ENCODE measurements around the gene PATJ. TPM values are rescaled to one million over a fixed set of nuclear protein-coding genes. Genes with fewer than 3 reads are reported as not detected.

Gene PATJ
- total RNA-seq, 1 experiment from 2014 or later = 48.8 TPM

GRCh38 chr1:61995641-61996040 is 253.4 kb downstream of the PATJ start:
- no peaks in the 10 kb centered on the region for H3K9me3 ChIP-seq (ENCODE audit: control insufficient read depth in 1 of 2, insufficient read depth in 1 of 2, low read depth in 1 of 2, low read length in 2 of 2)
- H3K4me3 ChIP-seq (replicated peaks in 1 of 2; ENCODE audit: low read depth in 1 of 2, low read length in 2 of 2) = no peak overlapping the region
- H3K9me2 ChIP-seq (ENCODE audit: insufficient read depth) = no peaks in the 10 kb centered on the region
- no peaks in the 10 kb centered on the region for H3K27me3 ChIP-seq (ENCODE audit: insufficient read depth, low read length)
- no peak for TF ChIP-seq ZBTB33 (IDR thresholded peaks at IDR 0.05; ENCODE audit: extremely low read depth, insufficient replicate concordance, low read length)
- no peak for TF ChIP-seq CTCF (IDR thresholded peaks at IDR 0.05 in 2 of 3, conservative IDR thresholded peaks at IDR 0.05 in 1 of 3; ENCODE audit: borderline replicate concordance in 1 of 3, insufficient read depth in 1 of 3, low read depth in 2 of 3, low read length in 2 of 3)
- no peak for TF ChIP-seq ELF1 (IDR thresholded peaks at IDR 0.05; ENCODE audit: borderline replicate concordance, low read depth)
- no peaks in the 10 kb centered on the region for H3K79me2 ChIP-seq (ENCODE audit: insufficient read depth, low read length)
- BruUV-seq (replicated peaks) = no TSS peak
- no peaks in the 10 kb centered on the region for H4K20me1 ChIP-seq (ENCODE audit: insufficient read depth)
- DNase-seq (ENCODE audit: low read depth, low spot score) (no peak), ATAC-seq (no peak)
- POLR2A ChIA-PET = no interaction called here
- intact Hi-C loops (cut with micrococcal nuclease) = no loop called here
- CTCF ChIA-PET = no interaction called here
- RAD21 ChIA-PET (ENCODE audit: low non-redundant PET in 1 of 2, low total read pairs in 2 of 2, uncharacterized antibody in 2 of 2, unreplicated experiment in 2 of 2) = no interaction called here
- H3K4me2 ChIP-seq (ENCODE audit: low read length) = no peak overlapping the region
- H3K4me1 ChIP-seq (ENCODE audit: control insufficient read depth in 1 of 2, insufficient read depth in 2 of 2, low read length in 2 of 2) = no peaks in the 10 kb centered on the region
- H3K9ac ChIP-seq (ENCODE audit: low read length) = no peak overlapping the region
- no peak overlapping the region for H3K27ac ChIP-seq (ENCODE audit: low read depth, low read length)
- H2AFZ ChIP-seq (ENCODE audit: low read depth, low read length, poor library complexity, severe bottlenecking) = no peak overlapping the region
- H3K36me3 ChIP-seq (ENCODE audit: control insufficient read depth in 1 of 2, insufficient read depth in 2 of 2, low read length in 2 of 2) = no peaks in the 10 kb centered on the region; a peak in 1 of 4 replicates

GRCh38 chr1:61997123-61997522 is 254.8 kb downstream of the PATJ start:
- ChIA-PET CTCF (no interaction called here), POLR2A (no interaction called here), RAD21 (ENCODE audit: low non-redundant PET in 1 of 2, low total read pairs in 2 of 2, uncharacterized antibody in 2 of 2, unreplicated experiment in 2 of 2) (no interaction called here)
- H3K4me2 ChIP-seq (ENCODE audit: low read length) = no peak overlapping the region
- DNase-seq (ENCODE audit: low read depth, low spot score) (no peak), ATAC-seq (no peak)
- H3K4me1 ChIP-seq (ENCODE audit: control insufficient read depth in 1 of 2, insufficient read depth in 2 of 2, low read length in 2 of 2) = no peaks in the 10 kb centered on the region
- H3K9me3 ChIP-seq (ENCODE audit: control insufficient read depth in 1 of 2, insufficient read depth in 1 of 2, low read depth in 1 of 2, low read length in 2 of 2) = no peaks in the 10 kb centered on the region
- no peaks in the 10 kb centered on the region for H3K9me2 ChIP-seq (ENCODE audit: insufficient read depth)
- no peaks in the 10 kb centered on the region; a peak in 1 of 4 replicates for H3K36me3 ChIP-seq (ENCODE audit: control insufficient read depth in 1 of 2, insufficient read depth in 2 of 2, low read length in 2 of 2)
- H3K79me2 ChIP-seq (ENCODE audit: insufficient read depth, low read length) = no peaks in the 10 kb centered on the region
- no peak overlapping the region for H3K9ac ChIP-seq (ENCODE audit: low read length)
- intact Hi-C loops (cut with micrococcal nuclease) = no loop called here
- H4K20me1 ChIP-seq (ENCODE audit: insufficient read depth) = no peaks in the 10 kb centered on the region
- BruUV-seq (replicated peaks) = no TSS peak
- no peak overlapping the region for H3K4me3 ChIP-seq (replicated peaks in 1 of 2; ENCODE audit: low read depth in 1 of 2, low read length in 2 of 2)
- no peaks in the 10 kb centered on the region for H3K27me3 ChIP-seq (ENCODE audit: insufficient read depth, low read length)
- no peak overlapping the region for H2AFZ ChIP-seq (ENCODE audit: low read depth, low read length, poor library complexity, severe bottlenecking)
- H3K27ac ChIP-seq (ENCODE audit: low read depth, low read length) = no peak overlapping the region
- TF ChIP-seq FOSL1 (IDR thresholded peaks at IDR 0.05; ENCODE audit: low read depth) (no peak), EZH2phosphoT487 (IDR thresholded peaks at IDR 0.05; ENCODE audit: borderline replicate concordance) (no peak), RAD21 (IDR thresholded peaks at IDR 0.05; ENCODE audit: low read depth) (no peak), CBX3 (IDR thresholded peaks at IDR 0.05; ENCODE audit: low read depth) (no peak), MAX (IDR thresholded peaks at IDR 0.05) (no peak), EGR1 (IDR thresholded peaks at IDR 0.05; ENCODE audit: low read depth) (no peak), CTCF (IDR thresholded peaks at IDR 0.05 in 2 of 3, conservative IDR thresholded peaks at IDR 0.05 in 1 of 3; ENCODE audit: borderline replicate concordance in 1 of 3, insufficient read depth in 1 of 3, low read depth in 2 of 3, low read length in 2 of 3) (no peak), JUND (IDR thresholded peaks at IDR 0.05) (no peak), ZFX (IDR thresholded peaks at IDR 0.05) (no peak), ZBTB33 (IDR thresholded peaks at IDR 0.05; ENCODE audit: extremely low read depth, insufficient replicate concordance, low read length) (no peak)
